Measurements from ENCODE around the gene NRL.

GRCh38 chr14:24135834-24136683 lies 21.3 kb upstream of the NRL start, which contains the start of gene PSME1:
- TF ChIP-seq CTCF (conservative IDR thresholded peaks at IDR 0.05; ENCODE audit: low read length) (no peak), EZH2phosphoT487 (IDR thresholded peaks at IDR 0.05; ENCODE audit: borderline replicate concordance) (no peak)
